K562 (cell line): ENCODE measurements around the gene CC2D2B. TPM values are rescaled to one million over a fixed set of nuclear protein-coding genes. Genes with fewer than 3 reads are reported as not detected.
A peak's percentile ranks its signal among the peaks of the same experiment; 100 is the strongest.

Experiments used
- ATF1 ChIP-seq, 2 experiments: fragments of 450-650 bp in 1 of 2; IDR thresholded peaks; 2 replicates each; pipeline ENCODE4 v1.6.1; 2016; ENCODE audit warnings: missing compliant biosample characterization in 1 of 2, missing genetic modification characterization in 1 of 2
- CEBPG ChIP-seq, 3 experiments: fragments of 200-800 bp in 1 of 3; sonication (Bioruptor generic) in 1 of 3; sonication (generic) in 1 of 3; formaldehyde crosslinking in 1 of 3; IDR thresholded peaks in 2 of 3; conservative IDR thresholded peaks in 1 of 3; 2 replicates each; pipeline versions ENCODE4 v1.6.1 to v1.8.0; 2016 to 2022; ENCODE audit warnings: missing compliant biosample characterization in 2 of 3, missing genetic modification characterization in 2 of 3, mild to moderate bottlenecking in 1 of 3, missing genetic modification reagents in 1 of 3
- FOXP1 ChIP-seq: sonication (generic); formaldehyde crosslinking; IDR thresholded peaks from 2 replicates; pipeline ENCODE4 v1.8.0; 2022; ENCODE audit warnings: mild to moderate bottlenecking, missing genetic modification reagents
- GABPB1 ChIP-seq: sonication (generic); formaldehyde crosslinking; IDR thresholded peaks from 2 replicates; pipeline ENCODE4 v1.8.0; 2022; ENCODE audit warnings: mild to moderate bottlenecking, missing genetic modification reagents
- KAT8 ChIP-seq: fragments of 450-650 bp; IDR thresholded peaks from 2 replicates; pipeline ENCODE4 v1.6.1; 2016; ENCODE audit warnings: low read depth, mild to moderate bottlenecking
- MNT ChIP-seq, 2 experiments: fragments of 450-650 bp; conservative IDR thresholded peaks; 2 replicates each; pipeline ENCODE4 v1.6.1; 2017; ENCODE audit warnings: mild to moderate bottlenecking in 2 of 2, moderate library complexity in 2 of 2
- NBN ChIP-seq: fragments of 450-650 bp; IDR thresholded peaks from 2 replicates; pipeline ENCODE4 v1.6.1; 2016; ENCODE audit warnings: low read depth, mild to moderate bottlenecking
- NRF1 ChIP-seq, 2 experiments: fragments of 450-650 bp; IDR thresholded peaks in 1 of 2; conservative IDR thresholded peaks in 1 of 2; 2 replicates each; pipeline ENCODE4 v1.6.1; 2014; ENCODE audit warnings: mild to moderate bottlenecking in 2 of 2
- POLR2A ChIP-seq: fragments of 450-650 bp; conservative IDR thresholded peaks from 2 replicates; pipeline ENCODE4 v1.6.1; 2016
- PRDM10 ChIP-seq: fragments of 450-650 bp; IDR thresholded peaks from 2 replicates; pipeline ENCODE4 v1.6.1; 2018; ENCODE audit not compliant: partially characterized antibody
- RBFOX2 ChIP-seq: fragments of 200-400 bp; formaldehyde crosslinking; IDR thresholded peaks from 2 replicates; pipeline ENCODE4 v1.6.1; 2017; ENCODE audit warnings: low read depth, mild to moderate bottlenecking, low read length, moderate library complexity
- RNF2 ChIP-seq: sonication (generic); IDR thresholded peaks from 2 replicates; pipeline ENCODE4 v1.6.1; 2016
- TBP ChIP-seq: optimal IDR thresholded peaks from 2 replicates; pipeline ENCODE3; 2011; ENCODE audit warnings: low read depth, low read length, improper control_type of control experiment
- TEAD1 ChIP-seq, 2 experiments: fragments of 450-650 bp in 1 of 2; sonication (generic) in 1 of 2; formaldehyde crosslinking; IDR thresholded peaks; 2 replicates each; pipeline versions ENCODE4 v1.4.0 to v1.8.0; 2020 to 2022; ENCODE audit warnings: mild to moderate bottlenecking in 2 of 2, missing genetic modification reagents in 1 of 2
- ZNF140 ChIP-seq: fragments of 250-450 bp; sonication (Bioruptor Pico); IDR thresholded peaks from 2 replicates; pipeline ENCODE4 v1.8.0; 2021; ENCODE audit warnings: moderate library complexity, mild to moderate bottlenecking, inconsistent platforms
- ZNF24 ChIP-seq: fragments of 450-650 bp; IDR thresholded peaks from 2 replicates; pipeline ENCODE4 v1.6.1; 2016
- polyA plus RNA-seq, 8 experiments: library from polyadenylated mRNA; depleted of rRNA in 4 of 8; stranded (reverse) in 5 of 8; unstranded in 3 of 8; fragments of >200 nt; fragmentation: Nextera tagmentation in 2 of 8; fragmentation: Illumina TruSeq in 1 of 8; extraction: Ambion mirVana in 2 of 8; extraction: Trizol in 1 of 8; gene quantifications; 2 replicates each; pipeline versions ENCODE4 v1.2.1 to v1.2.3, GENCODE V29; 2011 to 2014; ENCODE audit warnings: inconsistent platforms in 1 of 8, missing spikeins in 1 of 8
- total RNA-seq, 7 experiments: library from RNA; depleted of rRNA in 6 of 7; stranded (reverse); fragments of >200 nt in 6 of 7; fragmentation: Illumina TruSeq in 2 of 7; extraction: Trizol in 2 of 7; gene quantifications; 2 replicates each; pipeline versions ENCODE4 v1.2.1 to v1.2.3, GENCODE V29; 2011 to 2021; ENCODE audit warnings: low replicate concordance in 1 of 7
- TF ChIP-seq, protein P1 (sequence below): sonication (generic); formaldehyde crosslinking; IDR thresholded peaks from 2 replicates; pipeline ENCODE4 v1.8.0; 2022; ENCODE audit warnings: mild to moderate bottlenecking, missing genetic modification reagents
- TF ChIP-seq, protein P2 (sequence below): fragments of 450-650 bp; IDR thresholded peaks from 2 replicates; pipeline ENCODE4 v1.7.1; 2018; ENCODE audit warnings: mild to moderate bottlenecking, low read depth; ENCODE audit not compliant: partially characterized antibody

CC2D2B gene
- total and polyA plus RNA-seq, 9 of the 15 experiments (the other 6 are each of a cell fraction or from before 2014, with no cell fraction given), result 0.10 to 0.34 (median 0.20) TPM; not detected in 5

DNA sequence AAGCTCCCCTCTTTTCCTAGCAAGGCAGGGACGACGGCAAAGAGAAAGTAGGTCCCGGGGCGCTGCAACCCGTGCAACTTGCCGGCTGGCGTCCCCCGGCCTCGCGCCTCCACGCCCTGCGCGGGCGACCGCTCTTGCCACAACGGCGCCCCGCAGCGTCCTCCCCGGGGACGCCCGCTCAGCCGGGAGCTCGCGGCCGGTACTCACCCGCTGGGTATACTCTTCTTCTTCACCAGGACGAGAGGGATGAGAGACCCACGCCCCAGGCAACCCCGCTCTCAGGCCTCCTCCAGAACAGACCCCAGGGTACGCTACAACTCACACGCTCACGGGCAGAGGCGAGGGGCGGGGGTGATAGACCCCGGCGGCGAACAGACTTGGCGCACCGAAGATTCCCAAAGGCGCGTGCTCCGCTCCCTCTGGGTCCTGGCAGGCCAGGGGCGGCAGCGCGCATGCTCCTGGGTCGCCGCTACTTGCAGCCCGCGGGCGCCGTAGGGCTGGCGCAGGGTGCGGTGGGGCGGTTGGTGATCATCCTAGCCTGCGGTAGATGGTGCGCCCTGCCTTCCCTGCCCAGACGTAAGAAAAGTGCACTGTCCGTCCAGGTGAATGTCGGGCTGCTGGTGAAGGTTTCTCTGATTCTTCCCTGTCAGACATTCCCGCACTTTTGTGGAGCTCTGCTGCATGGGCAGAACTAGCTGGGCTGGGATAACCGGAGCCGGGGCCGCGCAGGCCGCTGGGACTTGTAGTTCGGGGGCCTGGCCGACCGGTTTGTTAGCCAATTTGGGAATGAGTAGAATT lies at the start of gene CC2D2B (continued):
- TF ChIP-seq ZNF24, result 0 out of 2 replicates have a peak, but pooled peaks have one; percentile 8
- TF ChIP-seq ATF1 (CRISPR knock-in tag; IDR thresholded peaks at IDR 0.05), result no peak
- TF ChIP-seq ATF1 (tag; IDR thresholded peaks at IDR 0.05), result peak; percentile 50; the same call in 1 of the 2 replicates
- peak; percentile 70 for TF ChIP-seq RBFOX2
- TF ChIP-seq POLR2A, result peak; percentile 68
- TF ChIP-seq, protein P1, sequence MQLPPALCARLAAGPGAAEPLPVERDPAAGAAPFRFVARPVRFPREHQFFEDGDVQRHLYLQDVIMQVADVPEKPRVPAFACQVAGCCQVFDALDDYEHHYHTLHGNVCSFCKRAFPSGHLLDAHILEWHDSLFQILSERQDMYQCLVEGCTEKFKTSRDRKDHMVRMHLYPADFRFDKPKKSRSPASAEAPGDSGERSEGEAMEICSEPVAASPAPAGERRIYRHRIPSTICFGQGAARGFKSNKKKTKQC (CRISPR knock-in tag), result peak; percentile 84
- TF ChIP-seq FOXP1 (CRISPR knock-in tag), result peak; percentile 61; the same call in 1 of the 2 replicates
- TF ChIP-seq ZNF140 (CRISPR knock-in tag), result no peak
- TF ChIP-seq GABPB1 (CRISPR knock-in tag), result peak; percentile 50; the same call in 1 of the 2 replicates
- 0 out of 2 replicates have a peak, but pooled peaks have one; percentile 27 for TF ChIP-seq RNF2
- TF ChIP-seq CEBPG (CRISPR knock-in tag; IDR thresholded peaks at IDR 0.05), result no peak
- TF ChIP-seq CEBPG (tag; conservative IDR thresholded peaks at IDR 0.05 in 1 of 2, IDR thresholded peaks at IDR 0.05 in 1 of 2), result no peak
- TF ChIP-seq, protein P2, sequence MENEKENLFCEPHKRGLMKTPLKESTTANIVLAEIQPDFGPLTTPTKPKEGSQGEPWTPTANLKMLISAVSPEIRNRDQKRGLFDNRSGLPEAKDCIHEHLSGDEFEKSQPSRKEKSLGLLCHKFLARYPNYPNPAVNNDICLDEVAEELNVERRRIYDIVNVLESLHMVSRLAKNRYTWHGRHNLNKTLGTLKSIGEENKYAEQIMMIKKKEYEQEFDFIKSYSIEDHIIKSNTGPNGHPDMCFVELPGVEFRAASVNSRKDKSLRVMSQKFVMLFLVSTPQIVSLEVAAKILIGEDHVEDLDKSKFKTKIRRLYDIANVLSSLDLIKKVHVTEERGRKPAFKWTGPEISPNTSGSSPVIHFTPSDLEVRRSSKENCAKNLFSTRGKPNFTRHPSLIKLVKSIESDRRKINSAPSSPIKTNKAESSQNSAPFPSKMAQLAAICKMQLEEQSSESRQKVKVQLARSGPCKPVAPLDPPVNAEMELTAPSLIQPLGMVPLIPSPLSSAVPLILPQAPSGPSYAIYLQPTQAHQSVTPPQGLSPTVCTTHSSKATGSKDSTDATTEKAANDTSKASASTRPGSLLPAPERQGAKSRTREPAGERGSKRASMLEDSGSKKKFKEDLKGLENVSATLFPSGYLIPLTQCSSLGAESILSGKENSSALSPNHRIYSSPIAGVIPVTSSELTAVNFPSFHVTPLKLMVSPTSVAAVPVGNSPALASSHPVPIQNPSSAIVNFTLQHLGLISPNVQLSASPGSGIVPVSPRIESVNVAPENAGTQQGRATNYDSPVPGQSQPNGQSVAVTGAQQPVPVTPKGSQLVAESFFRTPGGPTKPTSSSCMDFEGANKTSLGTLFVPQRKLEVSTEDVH, result no peak
- TF ChIP-seq TEAD1 (CRISPR knock-in tag; IDR thresholded peaks at IDR 0.05), result no peak
- TF ChIP-seq KAT8, result no peak
- TF ChIP-seq MNT (conservative IDR thresholded peaks at IDR 0.05), result peak; percentile 56 to 73; a peak in 3 of 4 replicates
- TF ChIP-seq PRDM10, result peak; percentile 40
- TF ChIP-seq NBN, result no peak
- peak; percentile 51 for TF ChIP-seq TBP
- TF ChIP-seq NRF1 (conservative IDR thresholded peaks at IDR 0.05 in 1 of 2, IDR thresholded peaks at IDR 0.05 in 1 of 2), result peak; percentile 95 to 96
